Natural killer cell (primary cell): ENCODE data around the gene CLASP1. TPM values are rescaled to one million over a fixed set of nuclear protein-coding genes. Genes with fewer than 3 reads are reported as not detected.

Experiments used
- ATAC-seq, 3 donors: fragments of 150-1000 bp in 2 of 3; fragments of 200-7000 bp in 1 of 3; cut with Tn5 transposase; 1 replicate in 1 of 3; 2 replicates in 2 of 3; pipeline ENCODE4 v1.10.0; 2021; ENCODE audit warnings: mild to moderate bottlenecking in 2 of 3, moderate library complexity in 2 of 3
- DNase-seq, 2 donors: peaks; one replicate each; pipeline versions ENCODE4 v3.0.0 to v3.0.0-alpha.2; 2013 to 2021; ENCODE audit warnings: mixed read lengths in 1 of 2
- H3K27ac ChIP-seq: one replicate; pipeline ENCODE4 v1.5.1; 2013; ENCODE audit warnings: mild to moderate bottlenecking, low read length
- H3K27me3 ChIP-seq: one replicate; pipeline ENCODE4 v1.6.1; 2013; ENCODE audit warnings: low read length; ENCODE audit not compliant: control insufficient read depth, insufficient read depth
- H3K36me3 ChIP-seq: one replicate; pipeline ENCODE4 v1.6.1; 2013; ENCODE audit warnings: low read length; ENCODE audit not compliant: control insufficient read depth, insufficient read depth
- H3K4me1 ChIP-seq: one replicate; pipeline ENCODE4 v1.6.1; 2013; ENCODE audit warnings: low read length; ENCODE audit not compliant: control insufficient read depth, insufficient read depth
- H3K4me3 ChIP-seq: one replicate; pipeline ENCODE4 v1.5.1; 2013; ENCODE audit warnings: low read length
- H3K9me3 ChIP-seq: one replicate; pipeline ENCODE4 v1.6.1; 2013; ENCODE audit warnings: low read length; ENCODE audit not compliant: control insufficient read depth, insufficient read depth
- H3K27ac Mint-ChIP-seq, 2 donors: one replicate each; pipeline ENCODE4 v1.8.0; 2022; ENCODE audit warnings: mild to moderate bottlenecking in 2 of 2, mixed read lengths in 2 of 2, moderate library complexity in 1 of 2
- H3K27me3 Mint-ChIP-seq, 2 donors: one replicate each; pipeline ENCODE4 v1.8.0; 2022; ENCODE audit warnings: low read depth in 2 of 2, mixed read lengths in 2 of 2
- H3K36me3 Mint-ChIP-seq: one replicate; pipeline ENCODE4 v1.8.0; 2022; ENCODE audit warnings: mixed read lengths
- H3K4me1 Mint-ChIP-seq, 2 donors: one replicate each; pipeline ENCODE4 v1.8.0; 2022; ENCODE audit warnings: mixed read lengths in 2 of 2
- H3K4me3 Mint-ChIP-seq: one replicate; pipeline ENCODE4 v1.8.0; 2022; ENCODE audit warnings: mild to moderate bottlenecking, moderate library complexity, mixed read lengths
- H3K9me3 Mint-ChIP-seq, 2 donors: one replicate each; pipeline ENCODE4 v1.8.0; 2022; ENCODE audit warnings: mixed read lengths in 2 of 2
- CTCF ChIP-seq: fragments of 200-600 bp; IDR thresholded peaks from one replicate; pipeline ENCODE4 v1.8.0; 2022; ENCODE audit warnings: antibody characterized with exemption
- WGBS: methylation state at CpG from one replicate; pipeline ENCODE4 v1.1.7; 2013; ENCODE audit warnings: missing lambda C conversion rate; ENCODE audit not compliant: insufficient coverage; 5-methylcytosine and 5-hydroxymethylcytosine counted together
- intact Hi-C: fragments of 100-400 bp; cut with micrococcal nuclease; formaldehyde crosslinking; loops from one replicate; pipeline ENCODE4 v1.14.2; 2022
- total RNA-seq, 4 donors: library from RNA; stranded (reverse); fragments of 120-200 nt in 1 of 4; gene quantifications; one replicate each; pipeline versions ENCODE4 v1.2.3 to v1.2.4, GENCODE V29; 2013 to 2022

CLASP1 gene
- total RNA-seq, 3 donors from 2014 or later (not counting 1 experiment from before 2014, with no cell fraction given) = 125 to 142 (median 127) TPM

GRCh38 chr2:121351521-121352318 is 297.5 kb downstream of the CLASP1 start:
- H3K36me3 Mint-ChIP-seq = peaks cover 3% of the 10 kb centered on the region
- no peak for ATAC-seq
- no peak overlapping the region for H3K27ac ChIP-seq
- H3K4me3 Mint-ChIP-seq = no peak overlapping the region
- no peaks in the 10 kb centered on the region for H3K4me1 ChIP-seq
- WGBS = 98% methylated on average over 17 of the region's 17 CpGs
- no peak for DNase-seq
- H3K9me3 ChIP-seq = no peaks in the 10 kb centered on the region
- no peaks in the 10 kb centered on the region for H3K27me3 ChIP-seq
- TF ChIP-seq CTCF = no peak
- intact Hi-C loops = no loop called here
- H3K27me3 Mint-ChIP-seq = no peaks in the 10 kb centered on the region
- no peak overlapping the region for H3K4me3 ChIP-seq
- no peaks in the 10 kb centered on the region for H3K9me3 Mint-ChIP-seq
- H3K27ac Mint-ChIP-seq = peak overlapping the region in 1 of 2 donors; percentile 21
- peaks cover 0 to 3% of the 10 kb centered on the region in 2 donors for H3K4me1 Mint-ChIP-seq
- peaks cover 85% of the 10 kb centered on the region for H3K36me3 ChIP-seq

- Mint-ChIP-seq H3K4me3 (no peak overlapping the region), H3K27ac (peak overlapping the region; percentile 5 to 21), H3K27me3 (no peaks in the 10 kb centered on the region), H3K4me1 (no peaks in the 10 kb centered on the region), H3K36me3 (peaks cover 6% of the 10 kb centered on the region), H3K9me3 (no peaks in the 10 kb centered on the region)
- ATAC-seq (no peak), DNase-seq (no peak)
- Histone ChIP-seq H3K36me3 (peaks cover 85% of the 10 kb centered on the region), H3K4me1 (no peaks in the 10 kb centered on the region), H3K9me3 (no peaks in the 10 kb centered on the region), H3K4me3 (no peak overlapping the region), H3K27me3 (no peaks in the 10 kb centered on the region), H3K27ac (no peak overlapping the region)
- intact Hi-C loops = no loop called here
- WGBS = 91% methylated on average over 6 of the region's 6 CpGs
- TF ChIP-seq CTCF = no peak
Measured at GRCh38 chr2:121350890-121351289, 298.4 kb downstream of the CLASP1 start.

DNA sequence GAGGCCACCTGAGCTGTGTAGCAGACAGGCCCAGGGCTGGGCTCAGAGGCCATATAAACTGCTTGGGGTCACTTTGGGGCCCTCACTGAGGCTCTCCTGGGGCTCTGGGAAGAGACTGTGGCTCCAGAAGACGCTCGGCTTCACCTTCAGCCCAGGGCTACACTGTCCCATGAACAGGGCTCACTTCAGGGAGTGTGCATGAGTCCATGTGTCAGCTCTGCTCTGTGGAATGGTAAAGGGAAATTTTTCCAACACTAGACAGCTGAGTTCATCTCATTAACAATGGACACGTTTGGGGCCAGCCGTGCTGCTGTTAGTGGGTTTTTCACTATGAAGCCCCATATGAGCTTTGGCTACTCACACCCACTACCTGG is 298.9 kb downstream of the CLASP1 start:
- Mint-ChIP-seq H3K4me1 (no peaks in the 10 kb centered on the region), H3K9me3 (no peaks in the 10 kb centered on the region), H3K27ac (peak overlapping the region in 1 of 2 donors; percentile 19), H3K27me3 (no peaks in the 10 kb centered on the region), H3K4me3 (no peak overlapping the region), H3K36me3 (peaks cover 6% of the 10 kb centered on the region)
- no peak for TF ChIP-seq CTCF
- intact Hi-C loops = no loop called here
- Histone ChIP-seq H3K27me3 (no peaks in the 10 kb centered on the region), H3K36me3 (peaks cover 85% of the 10 kb centered on the region), H3K4me1 (no peaks in the 10 kb centered on the region), H3K9me3 (no peaks in the 10 kb centered on the region), H3K4me3 (no peak overlapping the region), H3K27ac (no peak overlapping the region)
- 93% methylated on average over 4 of the region's 4 CpGs for WGBS
- ATAC-seq = no peak
- DNase-seq = no peak
